HepG2 (cell line): ENCODE data around the gene SNAP29. TPM values are rescaled to one million over a fixed set of nuclear protein-coding genes. Genes with fewer than 3 reads are reported as not detected.

Experiments
- ATAC-seq: fragments of 200-7000 bp; cut with Tn5 transposase; 3 replicates; pipeline ENCODE4 v1.9.1; 2020; ENCODE audit warnings: mild to moderate bottlenecking, moderate library complexity
- BruUV-seq: library from RNA; stranded (reverse); fragments of 400-500 nt; replicated peaks from 2 replicates; lab custom pipeline; 2021; lab: Mats Ljungman, UMichigan
- CTCF ChIA-PET: fragments of 300-600 bp; formaldehyde crosslinking; extraction: SDS; loops from one replicate; lab custom pipeline; 2021; ENCODE audit warnings: low total read pairs, inconsistent platforms, low intra/inter-chr PET ratio; lab: Yijun Ruan, JAX
- POLR2A ChIA-PET: fragments of 350-600 bp; sonication (Branson Sonifier 250); formaldehyde crosslinking; loops from one replicate; lab custom pipeline; 2020; ENCODE audit warnings: antibody characterized with exemption, inconsistent platforms; lab: Yijun Ruan, JAX
- DNase-seq: peaks from one replicate; pipeline ENCODE4 v3.0.0-alpha.2; 2015; ENCODE audit warnings: low spot score
- FAIRE-seq: peaks from 3 replicates; lab custom pipeline; 2011; peaks lifted over from hg19 to GRCh38; lab: Jason Lieb, UNC
- H2AFZ ChIP-seq: one replicate; pipeline ENCODE4 v1.6.1; 2011; ENCODE audit warnings: low read length, inconsistent platforms
- H3K27ac ChIP-seq: fragments of 300-600 bp; 3 replicates; pipeline ENCODE4 v1.8.0; 2011; ENCODE audit warnings: mixed run types, mild to moderate bottlenecking, mixed read lengths, low read length, inconsistent platforms; ENCODE audit not compliant: insufficient read depth; ENCODE audit errors: extremely low read length
- H3K27me3 ChIP-seq, 2 experiments: fragments of 200-600 bp in 1 of 2; 2 replicates in 1 of 2; 3 replicates in 1 of 2; pipeline versions ENCODE4 v1.6.0 to v1.8.0; 2011; ENCODE audit warnings: low read length in 2 of 2, mild to moderate bottlenecking in 2 of 2, moderate library complexity in 2 of 2, inconsistent platforms in 1 of 2; ENCODE audit not compliant: insufficient read depth in 2 of 2, control insufficient read depth in 1 of 2
- H3K36me3 ChIP-seq, 2 experiments: fragments of 200-600 bp in 1 of 2; replicated peaks in 1 of 2; 2 replicates in 1 of 2; 3 replicates in 1 of 2; pipeline versions ENCODE4 v1.5.1 to v1.8.0; 2011; ENCODE audit warnings: low read length in 2 of 2, inconsistent platforms in 1 of 2; ENCODE audit not compliant: insufficient read depth in 2 of 2, control insufficient read depth in 1 of 2
- H3K4me1 ChIP-seq: 2 replicates; pipeline ENCODE4 v1.5.1; 2012; ENCODE audit warnings: low read length, inconsistent platforms; ENCODE audit not compliant: insufficient read depth
- H3K4me2 ChIP-seq: 2 replicates; pipeline ENCODE4 v1.6.0; 2011; ENCODE audit warnings: low read depth, low read length, inconsistent platforms
- H3K4me3 ChIP-seq, 3 experiments: fragments of 200-600 bp in 1 of 3; sonication (generic), shearing (Covaris generic) in 1 of 3; replicated peaks in 1 of 3; 2 replicates each; pipeline ENCODE4 v1.5.1; 2011 to 2016; ENCODE audit warnings: low read length in 3 of 3, inconsistent platforms in 2 of 3, low read depth in 2 of 3, mild to moderate bottlenecking in 2 of 3, control low read depth in 1 of 3, mixed read lengths in 1 of 3; ENCODE audit not compliant: insufficient read depth in 1 of 3
- H3K79me2 ChIP-seq: one replicate; pipeline ENCODE4 v1.6.1; 2011; ENCODE audit warnings: low read length, inconsistent platforms; ENCODE audit not compliant: insufficient read depth
- H3K9ac ChIP-seq: 2 replicates; pipeline ENCODE4 v1.6.0; 2011; ENCODE audit warnings: mild to moderate bottlenecking, low read depth, low read length, inconsistent platforms; ENCODE audit not compliant: insufficient read depth
- H3K9me3 ChIP-seq: 2 replicates; pipeline ENCODE4 v1.5.1; 2012; ENCODE audit warnings: mild to moderate bottlenecking, low read length
- H4K20me1 ChIP-seq: 2 replicates; pipeline ENCODE4 v1.6.0; 2011; ENCODE audit warnings: inconsistent platforms, mild to moderate bottlenecking, low read length, moderate library complexity; ENCODE audit not compliant: insufficient read depth
- CERS6 ChIP-seq: sonication (generic); formaldehyde crosslinking; IDR thresholded peaks from 2 replicates; pipeline ENCODE4 v1.5.0; 2020; ENCODE audit warnings: missing genetic modification reagents
- FIP1L1 ChIP-seq: fragments of 200-400 bp; formaldehyde crosslinking; IDR thresholded peaks from 2 replicates; pipeline ENCODE4 v1.6.1; 2018; ENCODE audit warnings: low read depth, mild to moderate bottlenecking, low read length, moderate library complexity, borderline replicate concordance; ENCODE audit not compliant: insufficient read depth
- GABPA ChIP-seq, 2 experiments: IDR thresholded peaks; 2 replicates each; pipeline ENCODE4 v1.6.1; 2011 to 2016; ENCODE audit warnings: low read depth in 2 of 2, low read length in 1 of 2, missing biosample characterization in 1 of 2, missing genetic modification characterization in 1 of 2
- GRHL1 ChIP-seq: sonication (generic); formaldehyde crosslinking; conservative IDR thresholded peaks from 2 replicates; pipeline ENCODE4 v1.8.0; 2022; ENCODE audit warnings: missing genetic modification reagents
- PRPF4 ChIP-seq: fragments of 200-400 bp; formaldehyde crosslinking; IDR thresholded peaks from 2 replicates; pipeline ENCODE4 v1.6.1; 2016; ENCODE audit warnings: low read length, low read depth; ENCODE audit not compliant: poor library complexity, severe bottlenecking
- SIN3B ChIP-seq: fragments of 150-350 bp; IDR thresholded peaks from 2 replicates; pipeline ENCODE4 v1.6.1; 2014; ENCODE audit warnings: low read length
- ZFX ChIP-seq: sonication (generic); formaldehyde crosslinking; IDR thresholded peaks from 2 replicates; pipeline ENCODE4 v1.4.0; 2020; ENCODE audit warnings: mild to moderate bottlenecking, low read depth, missing genetic modification reagents, moderate library complexity
- ZNF501 ChIP-seq: sonication (generic); formaldehyde crosslinking; IDR thresholded peaks from 2 replicates; pipeline ENCODE4 v1.5.1; 2020; ENCODE audit warnings: mild to moderate bottlenecking, moderate library complexity, missing genetic modification reagents
- WGBS: methylation state at CpG from one replicate; pipeline ENCODE4 v1.1.6; 2017; ENCODE audit warnings: low lambda C conversion rate; 5-methylcytosine and 5-hydroxymethylcytosine counted together
- in situ Hi-C: cut with HindIII; loops from 2 replicates; pipeline ENCODE4 v1.10.0; 2017; ENCODE audit warnings: low pct_unique_long_range_greater_than_20kb; ENCODE audit not compliant: extremely low pct_ligation_motif_present
- intact Hi-C: fragments of 100-400 bp; cut with micrococcal nuclease; formaldehyde crosslinking; loops from one replicate; pipeline ENCODE4 v1.10.0; 2022; ENCODE audit not compliant: unreplicated experiment
- polyA plus RNA-seq, 8 experiments: library from polyadenylated mRNA; depleted of rRNA in 3 of 8; stranded (reverse) in 7 of 8; unstranded in 1 of 8; fragments of >200 nt; fragmentation: Illumina TruSeq in 4 of 8; extraction: Trizol in 4 of 8; gene quantifications; 2 replicates each; pipeline versions ENCODE4 v1.2.1 to v1.2.3, GENCODE V29; 2011 to 2016; ENCODE audit warnings: low read depth in 4 of 8, missing spikeins in 1 of 8, mixed read lengths in 1 of 8; ENCODE audit not compliant: insufficient read depth in 1 of 8
- total RNA-seq, 5 experiments: library from RNA; depleted of rRNA; stranded (reverse); fragments of >200 nt; fragmentation: Illumina TruSeq; extraction: Trizol; gene quantifications; 2 replicates each; pipeline ENCODE4 v1.2.3, GENCODE V29; 2016; ENCODE audit warnings: low read depth in 1 of 5

The SNAP29 gene
- total and polyA plus RNA-seq, 2 of the 13 experiments (the other 11 are each of a cell fraction or from before 2014, with no cell fraction given): 12.3 to 30.7 TPM

GRCh38 chr22:20833225-20833665 lies 25.6 kb upstream of the SNAP29 start:
- H4K20me1 ChIP-seq: no peaks in the 10 kb centered on the region
- TF ChIP-seq SIN3B (no peak), GABPA (IDR thresholded peaks at IDR 0.05; ENCODE audit: low read depth, low read length) (no peak), GABPA (CRISPR knock-in tag; IDR thresholded peaks at IDR 0.05; ENCODE audit: low read depth) (no peak), GRHL1 (CRISPR knock-in tag) (no peak), ZFX (CRISPR knock-in tag) (no peak), PRPF4 (no peak), FIP1L1 (no peak), ZNF501 (CRISPR knock-in tag) (no peak), CERS6 (CRISPR knock-in tag) (no peak)
- peaks cover 12% of the 10 kb centered on the region for H3K79me2 ChIP-seq
- no peak for ATAC-seq
- peaks cover 8 to 40% of the 10 kb centered on the region in 2 experiments; a peak in 4 of 5 replicates for H3K36me3 ChIP-seq
- ChIA-PET CTCF (no interaction called here), POLR2A (interaction anchor here (0.7 kb wide), 1 partner anchor 164 kb away, joined by 3 read pairs; no protein-coding TSS in a partner anchor)
- BruUV-seq: no TSS peak
- no peak overlapping the region for H3K27ac ChIP-seq
- no peak overlapping the region for H3K4me2 ChIP-seq
- H3K9me3 ChIP-seq: no peaks in the 10 kb centered on the region
- H3K4me1 ChIP-seq: peaks cover 2% of the 10 kb centered on the region
- WGBS: 100% methylated on average over 3 of the region's 6 CpGs
- H2AFZ ChIP-seq: no peak overlapping the region
- no peak overlapping the region for H3K9ac ChIP-seq
- in situ Hi-C loops: no loop called here
- no peak overlapping the region for H3K4me3 ChIP-seq
- H3K27me3 ChIP-seq: no peaks in the 10 kb centered on the region
- DNase-seq: no peak
- intact Hi-C loops: no loop called here
- FAIRE-seq: no peak
